Parietal lobe (tissue), 1 donor: Measurements from ENCODE around the gene NPAP1. TPM values are rescaled to one million over a fixed set of nuclear protein-coding genes. Genes with fewer than 3 reads are reported as not detected.

Source experiments
- total RNA-seq: library from RNA; depleted of rRNA; stranded (reverse); fragments of >200 nt; gene quantifications from one replicate; pipeline ENCODE4 v1.2.3, GENCODE V29; 2014

NPAP1 gene, protein sequence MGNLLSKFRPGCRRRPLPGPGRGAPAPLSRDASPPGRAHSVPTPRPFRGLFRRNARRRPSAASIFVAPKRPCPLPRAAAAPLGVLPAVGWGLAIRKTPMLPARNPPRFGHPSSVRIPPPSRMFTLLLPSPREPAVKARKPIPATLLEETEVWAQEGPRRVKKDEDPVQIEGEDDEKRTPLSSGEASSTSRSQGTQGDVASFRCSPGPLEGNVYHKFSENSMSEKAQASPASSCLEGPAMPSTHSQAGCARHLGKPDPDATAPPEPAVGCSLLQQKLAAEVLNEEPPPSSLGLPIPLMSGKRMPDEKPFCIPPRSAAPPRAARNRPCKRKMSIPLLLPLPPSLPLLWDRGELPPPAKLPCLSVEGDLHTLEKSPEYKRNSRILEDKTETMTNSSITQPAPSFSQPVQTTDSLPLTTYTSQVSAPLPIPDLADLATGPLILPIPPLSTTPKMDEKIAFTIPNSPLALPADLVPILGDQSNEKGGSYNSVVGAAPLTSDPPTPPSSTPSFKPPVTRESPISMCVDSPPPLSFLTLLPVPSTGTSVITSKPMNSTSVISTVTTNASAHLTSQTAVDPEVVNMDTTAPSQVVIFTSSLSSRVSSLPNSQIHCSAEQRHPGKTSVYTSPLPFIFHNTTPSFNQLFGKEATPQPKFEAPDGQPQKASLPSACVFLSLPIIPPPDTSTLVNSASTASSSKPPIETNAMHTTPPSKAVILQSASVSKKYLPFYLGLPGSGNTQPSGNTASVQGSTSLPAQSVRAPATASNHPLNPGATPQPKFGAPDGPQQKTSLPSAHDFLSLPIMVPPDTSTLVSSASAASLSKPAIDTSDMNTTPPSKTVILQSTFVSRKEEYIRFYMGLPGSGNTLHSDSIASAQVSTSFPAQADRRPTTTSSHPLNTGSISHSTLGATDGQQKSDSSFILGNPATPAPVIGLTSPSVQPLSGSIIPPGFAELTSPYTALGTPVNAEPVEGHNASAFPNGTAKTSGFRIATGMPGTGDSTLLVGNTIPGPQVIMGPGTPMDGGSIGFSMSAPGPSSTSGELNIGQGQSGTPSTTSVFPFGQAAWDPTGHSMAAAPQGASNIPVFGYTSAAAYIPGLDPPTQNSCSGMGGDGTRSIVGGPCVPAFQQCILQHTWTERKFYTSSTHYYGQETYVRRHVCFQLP
- 0.94 TPM for total RNA-seq

GRCh38 chr15:24675332-24676144, at the start of gene NPAP1:
NPAP1 (plus strand) TSS chr15:24675775; CDS start chr15:24675868, 93 bp downstream.

